ENCODE data around the gene MRPS23. TPM values are rescaled to one million over a fixed set of nuclear protein-coding genes. Genes with fewer than 3 reads are reported as not detected.

MRPS23 gene
- total and polyA plus RNA-seq, 9 of the 15 experiments (the other 6 are each of a cell fraction or from before 2014, with no cell fraction given), result 59.1 to 298 (median 98.8) TPM

DNA sequence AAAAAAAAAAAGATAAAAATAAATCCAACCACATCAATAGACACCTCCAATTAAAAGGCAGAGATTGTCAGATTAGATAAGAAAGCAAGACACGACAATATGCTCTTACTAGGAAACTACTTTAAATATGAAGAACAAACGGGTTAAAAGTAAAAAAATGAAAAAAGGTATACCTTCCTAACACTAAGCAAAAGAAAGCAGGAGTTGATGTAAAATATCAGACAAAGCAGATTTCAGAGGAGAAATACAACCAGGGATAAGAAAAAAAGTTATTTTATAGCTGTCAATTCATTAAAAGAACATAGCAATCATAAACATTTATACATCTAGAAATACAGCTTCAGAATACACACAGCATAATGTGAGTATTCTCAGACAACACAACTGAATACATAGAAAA is 55.0 kb downstream of the MRPS23 start:
- 0% methylated on average over 2 of the region's 2 CpGs for WGBS (ENCODE audit: insufficient coverage, low coverage, missing lambda C conversion rate)
- Histone ChIP-seq H3K9me1 (ENCODE audit: control insufficient read depth, insufficient read depth, low read length) (no peaks in the 10 kb centered on the region), H3K4me1 (replicated peaks in 1 of 2; ENCODE audit: control insufficient read depth in 2 of 2, insufficient read depth in 2 of 2, low read length in 2 of 2) (no peaks in the 10 kb centered on the region), H3K27ac (ENCODE audit: extremely low read depth, low read depth, low read length) (no peak overlapping the region), H3K4me3 (no peak overlapping the region), H3K79me2 (ENCODE audit: control insufficient read depth, insufficient read depth, low read length) (no peaks in the 10 kb centered on the region), H3K27me3 (ENCODE audit: control insufficient read depth in 2 of 2, insufficient read depth in 2 of 2, low read length in 2 of 2) (peaks cover 0 to 11% of the 10 kb centered on the region in 2 experiments; a peak in 3 of 5 replicates), H2AFZ (ENCODE audit: low read depth, low read length) (no peak overlapping the region), H3K9me3 (replicated peaks; ENCODE audit: control insufficient read depth, insufficient read depth, low read depth, low read length) (no peaks in the 10 kb centered on the region), H3K36me3 (ENCODE audit: control insufficient read depth, insufficient read depth, low read length) (no peaks in the 10 kb centered on the region), H3K4me2 (ENCODE audit: insufficient read depth, low read length) (no peak overlapping the region), H4K20me1 (replicated peaks; ENCODE audit: control insufficient read depth, insufficient read depth, low read length) (no peaks in the 10 kb centered on the region), H3K9ac (ENCODE audit: insufficient read depth in 1 of 2, low read depth in 2 of 2, low read length in 2 of 2) (no peak overlapping the region)
- in situ Hi-C loops (cut with MboI) (no loop called here), intact Hi-C loops (cut with micrococcal nuclease) (no loop called here)
- TF ChIP-seq ZNF239 (CRISPR knock-in tag; IDR thresholded peaks at IDR 0.05), result no peak
- TF ChIP-seq POLR2A (conservative IDR thresholded peaks at IDR 0.05), result no peak
- TF ChIP-seq, protein P1, sequence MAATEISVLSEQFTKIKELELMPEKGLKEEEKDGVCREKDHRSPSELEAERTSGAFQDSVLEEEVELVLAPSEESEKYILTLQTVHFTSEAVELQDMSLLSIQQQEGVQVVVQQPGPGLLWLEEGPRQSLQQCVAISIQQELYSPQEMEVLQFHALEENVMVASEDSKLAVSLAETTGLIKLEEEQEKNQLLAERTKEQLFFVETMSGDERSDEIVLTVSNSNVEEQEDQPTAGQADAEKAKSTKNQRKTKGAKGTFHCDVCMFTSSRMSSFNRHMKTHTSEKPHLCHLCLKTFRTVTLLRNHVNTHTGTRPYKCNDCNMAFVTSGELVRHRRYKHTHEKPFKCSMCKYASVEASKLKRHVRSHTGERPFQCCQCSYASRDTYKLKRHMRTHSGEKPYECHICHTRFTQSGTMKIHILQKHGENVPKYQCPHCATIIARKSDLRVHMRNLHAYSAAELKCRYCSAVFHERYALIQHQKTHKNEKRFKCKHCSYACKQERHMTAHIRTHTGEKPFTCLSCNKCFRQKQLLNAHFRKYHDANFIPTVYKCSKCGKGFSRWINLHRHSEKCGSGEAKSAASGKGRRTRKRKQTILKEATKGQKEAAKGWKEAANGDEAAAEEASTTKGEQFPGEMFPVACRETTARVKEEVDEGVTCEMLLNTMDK (IDR thresholded peaks at IDR 0.05; ENCODE audit: borderline replicate concordance, insufficient read depth, low read depth, low read length, poor library complexity, severe bottlenecking), result no peak
- TF ChIP-seq PML (IDR thresholded peaks at IDR 0.05; ENCODE audit: low read length), result no peak
- TF ChIP-seq SMAD1 (IDR thresholded peaks at IDR 0.05; ENCODE audit: low read depth, low read length, partially characterized antibody), result no peak
- no peak for TF ChIP-seq GATAD2B (IDR thresholded peaks at IDR 0.05; ENCODE audit: borderline replicate concordance)
- no peak for TF ChIP-seq ZNF707 (CRISPR knock-in tag; conservative IDR thresholded peaks at IDR 0.05)
- TF ChIP-seq SRSF1 (IDR thresholded peaks at IDR 0.05; ENCODE audit: low read depth, low read length), result no peak
- TF ChIP-seq DPF2 (IDR thresholded peaks at IDR 0.05), result no peak
- TF ChIP-seq, protein P2, sequence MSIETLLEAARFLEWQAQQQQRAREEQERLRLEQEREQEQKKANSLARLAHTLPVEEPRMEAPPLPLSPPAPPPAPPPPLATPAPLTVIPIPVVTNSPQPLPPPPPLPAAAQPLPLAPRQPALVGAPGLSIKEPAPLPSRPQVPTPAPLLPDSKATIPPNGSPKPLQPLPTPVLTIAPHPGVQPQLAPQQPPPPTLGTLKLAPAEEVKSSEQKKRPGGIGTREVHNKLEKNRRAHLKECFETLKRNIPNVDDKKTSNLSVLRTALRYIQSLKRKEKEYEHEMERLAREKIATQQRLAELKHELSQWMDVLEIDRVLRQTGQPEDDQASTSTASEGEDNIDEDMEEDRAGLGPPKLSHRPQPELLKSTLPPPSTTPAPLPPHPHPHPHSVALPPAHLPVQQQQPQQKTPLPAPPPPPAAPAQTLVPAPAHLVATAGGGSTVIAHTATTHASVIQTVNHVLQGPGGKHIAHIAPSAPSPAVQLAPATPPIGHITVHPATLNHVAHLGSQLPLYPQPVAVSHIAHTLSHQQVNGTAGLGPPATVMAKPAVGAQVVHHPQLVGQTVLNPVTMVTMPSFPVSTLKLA (conservative IDR thresholded peaks at IDR 0.05), result no peak
- no peak for TF ChIP-seq MECOM (CRISPR knock-in tag; IDR thresholded peaks at IDR 0.05)
- no peak for TF ChIP-seq ZNF57 (CRISPR knock-in tag; IDR thresholded peaks at IDR 0.05)
- TF ChIP-seq CBX2 (IDR thresholded peaks at IDR 0.05; ENCODE audit: insufficient read depth, low read length, poor library complexity, severe bottlenecking), result no peak
- FAIRE-seq (no peak), DNase-seq (ENCODE audit: extremely low read depth in 1 of 4, low spot score in 3 of 4) (no peak), ATAC-seq (no peak)
- CTCF ChIA-PET (ENCODE audit: low intra/inter-chr PET ratio), result no interaction called here
- BruUV-seq (replicated peaks), result no TSS peak
- POLR2A ChIA-PET, result no interaction called here

Data from K562 (cell line).